ENCODE measurements around the gene TIGD4.

DNA sequence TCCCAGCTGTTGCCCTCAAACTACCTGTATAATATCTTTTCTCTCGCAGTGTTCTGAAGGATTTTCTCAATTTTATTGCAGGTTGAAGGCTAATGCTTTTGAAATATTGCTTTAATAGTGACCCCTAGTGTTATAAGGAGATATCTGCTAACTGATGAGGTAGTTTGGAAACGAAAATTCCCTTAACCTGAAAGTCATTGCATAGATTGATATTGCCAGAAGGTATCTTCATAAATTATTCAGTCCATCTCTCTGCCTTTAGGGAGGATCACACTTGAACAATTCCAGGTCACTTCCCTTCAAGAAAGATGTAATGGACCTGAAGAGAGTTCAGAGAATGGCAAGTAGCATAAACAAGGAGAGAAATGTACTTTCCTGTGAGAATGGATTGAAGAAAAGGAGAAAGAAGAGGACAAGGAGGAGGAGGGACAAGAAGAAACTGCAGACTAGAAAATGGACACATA is 44.1 kb downstream of the TIGD4 start:
- TF ChIP-seq CHD2 (IDR thresholded peaks at IDR 0.05; ENCODE audit: low read length, partially characterized antibody) = no peak
- TF ChIP-seq, protein P1, sequence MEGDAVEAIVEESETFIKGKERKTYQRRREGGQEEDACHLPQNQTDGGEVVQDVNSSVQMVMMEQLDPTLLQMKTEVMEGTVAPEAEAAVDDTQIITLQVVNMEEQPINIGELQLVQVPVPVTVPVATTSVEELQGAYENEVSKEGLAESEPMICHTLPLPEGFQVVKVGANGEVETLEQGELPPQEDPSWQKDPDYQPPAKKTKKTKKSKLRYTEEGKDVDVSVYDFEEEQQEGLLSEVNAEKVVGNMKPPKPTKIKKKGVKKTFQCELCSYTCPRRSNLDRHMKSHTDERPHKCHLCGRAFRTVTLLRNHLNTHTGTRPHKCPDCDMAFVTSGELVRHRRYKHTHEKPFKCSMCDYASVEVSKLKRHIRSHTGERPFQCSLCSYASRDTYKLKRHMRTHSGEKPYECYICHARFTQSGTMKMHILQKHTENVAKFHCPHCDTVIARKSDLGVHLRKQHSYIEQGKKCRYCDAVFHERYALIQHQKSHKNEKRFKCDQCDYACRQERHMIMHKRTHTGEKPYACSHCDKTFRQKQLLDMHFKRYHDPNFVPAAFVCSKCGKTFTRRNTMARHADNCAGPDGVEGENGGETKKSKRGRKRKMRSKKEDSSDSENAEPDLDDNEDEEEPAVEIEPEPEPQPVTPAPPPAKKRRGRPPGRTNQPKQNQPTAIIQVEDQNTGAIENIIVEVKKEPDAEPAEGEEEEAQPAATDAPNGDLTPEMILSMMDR (IDR thresholded peaks at IDR 0.05) = peak; percentile 73
- TF ChIP-seq FOXM1 (IDR thresholded peaks at IDR 0.05; ENCODE audit: low read depth) = no peak
- TF ChIP-seq YY1 (IDR thresholded peaks at IDR 0.05; ENCODE audit: low read depth) = no peak
- TF ChIP-seq EP300 (IDR thresholded peaks at IDR 0.05; ENCODE audit: borderline replicate concordance in 1 of 2, low read depth in 1 of 2, low read length in 1 of 2) = no peak
- no peak for TF ChIP-seq RFX5 (IDR thresholded peaks at IDR 0.05; ENCODE audit: low read length)

Measured in SK-N-SH (cell line).